Epithelial cell of esophagus (primary cell): ENCODE measurements around the gene WDFY3.

Experiments used
- DNase-seq: peaks from one replicate; pipeline ENCODE4 v3.0.0; 2010; ENCODE audit warnings: low read depth
- H3K4me3 ChIP-seq: 2 replicates; pipeline ENCODE4 v1.5.1; 2011; ENCODE audit warnings: mild to moderate bottlenecking, low read length, control low read depth
- TF ChIP-seq, protein P1 (sequence below): IDR thresholded peaks from 2 replicates; pipeline ENCODE4 v1.5.1; 2011; ENCODE audit warnings: low read depth, mild to moderate bottlenecking, low read length, control low read depth, inconsistent platforms; ENCODE audit not compliant: insufficient read depth; ENCODE audit errors: missing control alignments

WDFY3 gene

GRCh38 chr4:84661191-84661939, 305.1 kb downstream of the WDFY3 start:
- H3K4me3 ChIP-seq = no peak overlapping the region
- no peak for DNase-seq
- TF ChIP-seq, protein P1, sequence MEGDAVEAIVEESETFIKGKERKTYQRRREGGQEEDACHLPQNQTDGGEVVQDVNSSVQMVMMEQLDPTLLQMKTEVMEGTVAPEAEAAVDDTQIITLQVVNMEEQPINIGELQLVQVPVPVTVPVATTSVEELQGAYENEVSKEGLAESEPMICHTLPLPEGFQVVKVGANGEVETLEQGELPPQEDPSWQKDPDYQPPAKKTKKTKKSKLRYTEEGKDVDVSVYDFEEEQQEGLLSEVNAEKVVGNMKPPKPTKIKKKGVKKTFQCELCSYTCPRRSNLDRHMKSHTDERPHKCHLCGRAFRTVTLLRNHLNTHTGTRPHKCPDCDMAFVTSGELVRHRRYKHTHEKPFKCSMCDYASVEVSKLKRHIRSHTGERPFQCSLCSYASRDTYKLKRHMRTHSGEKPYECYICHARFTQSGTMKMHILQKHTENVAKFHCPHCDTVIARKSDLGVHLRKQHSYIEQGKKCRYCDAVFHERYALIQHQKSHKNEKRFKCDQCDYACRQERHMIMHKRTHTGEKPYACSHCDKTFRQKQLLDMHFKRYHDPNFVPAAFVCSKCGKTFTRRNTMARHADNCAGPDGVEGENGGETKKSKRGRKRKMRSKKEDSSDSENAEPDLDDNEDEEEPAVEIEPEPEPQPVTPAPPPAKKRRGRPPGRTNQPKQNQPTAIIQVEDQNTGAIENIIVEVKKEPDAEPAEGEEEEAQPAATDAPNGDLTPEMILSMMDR = no peak

DNA sequence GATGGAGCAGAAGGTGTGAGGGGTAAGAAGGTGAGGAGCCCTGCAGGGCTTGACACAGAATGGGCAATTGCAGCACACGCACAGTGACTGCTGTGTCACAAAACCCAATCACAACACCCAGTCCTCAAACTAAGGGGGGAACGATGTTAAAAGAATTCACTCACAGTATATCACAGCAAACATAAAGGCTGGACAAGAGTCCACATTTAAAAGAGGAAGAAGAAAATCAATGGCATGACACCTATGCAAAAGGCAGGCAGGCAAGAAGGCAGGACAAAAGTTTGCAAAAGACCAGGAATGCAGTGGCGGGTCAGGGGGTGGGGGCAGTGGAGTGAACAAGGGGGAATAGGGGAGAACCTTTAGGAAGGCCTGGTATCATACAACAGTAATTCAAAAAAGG, 305.9 kb downstream of the WDFY3 start:
- TF ChIP-seq, protein P1 = no peak
- no peak overlapping the region for H3K4me3 ChIP-seq
- DNase-seq = no peak

- H3K4me3 ChIP-seq = no peak overlapping the region
- TF ChIP-seq, protein P1 = no peak
- DNase-seq = no peak
These were observed 314.0 kb downstream of the WDFY3 start for GRCh38 chr4:84652478-84652877.

- TF ChIP-seq, protein P1 = no peak
- DNase-seq = no peak
These were observed 315.0 kb downstream of the WDFY3 start for GRCh38 chr4:84651499-84651898.

GRCh38 chr4:84648863-84649647, 317.4 kb downstream of the WDFY3 start:
- TF ChIP-seq, protein P1 = no peak
- no peak for DNase-seq
- H3K4me3 ChIP-seq = no peak overlapping the region

More at GRCh38 chr4:84651499-84651898, 315.0 kb downstream of the WDFY3 start:
- no peak overlapping the region for H3K4me3 ChIP-seq

GRCh38 chr4:84648178-84648577, 318.3 kb downstream of the WDFY3 start:
- no peak overlapping the region for H3K4me3 ChIP-seq
- TF ChIP-seq, protein P1 = no peak
- no peak for DNase-seq

DNA sequence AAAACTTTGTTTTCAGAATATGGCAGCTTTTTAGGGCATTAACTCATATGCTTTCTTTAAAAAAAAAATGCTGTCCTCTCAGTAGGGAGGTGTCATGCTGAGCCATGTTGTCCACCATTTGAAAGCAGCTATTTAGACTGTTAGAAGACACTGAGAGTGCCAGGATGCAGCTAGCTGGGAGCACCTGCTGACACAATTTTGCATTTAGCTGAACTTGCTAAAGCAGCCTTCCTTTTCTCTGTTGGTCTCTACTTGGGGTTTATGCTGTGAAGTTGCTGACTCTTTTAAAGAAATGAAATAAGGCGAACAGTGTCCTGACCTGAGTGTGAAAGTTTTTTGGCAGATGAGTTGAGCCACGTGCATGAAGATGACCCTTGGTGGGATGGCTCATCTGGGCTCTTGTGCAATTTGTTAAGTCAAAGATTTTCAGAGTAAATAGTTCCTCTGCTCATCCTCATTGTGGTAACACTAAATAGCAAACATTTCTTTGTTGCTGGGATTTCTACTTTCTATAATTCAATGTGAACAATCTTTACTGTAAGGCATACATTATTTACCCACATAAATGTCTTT, 319.1 kb downstream of the WDFY3 start:
- TF ChIP-seq, protein P1 = no peak
- DNase-seq = no peak
- no peak overlapping the region for H3K4me3 ChIP-seq
